Endothelial cell of umbilical vein (primary cell): Measurements from ENCODE around the gene SPINK4. TPM values are rescaled to one million over a fixed set of nuclear protein-coding genes. Genes with fewer than 3 reads are reported as not detected.

Experiments
- BruUV-seq: library from RNA; stranded (reverse); fragments of 400-500 nt; replicated peaks from 2 replicates; lab custom pipeline; 2021; lab: Mats Ljungman, UMichigan
- CTCF ChIA-PET: fragments of 300-600, 350-600 bp; sonication (Branson Sonifier 250); formaldehyde crosslinking; loops from one replicate; lab custom pipeline; 2021; ENCODE audit warnings: antibody characterized with exemption, inconsistent platforms; lab: Charles Lee
- POLR2A ChIA-PET: fragments of 300-600, 350-600 bp; sonication (Branson Sonifier 250); formaldehyde crosslinking; loops from one replicate; lab custom pipeline; 2021; ENCODE audit warnings: antibody characterized with exemption, inconsistent platforms; lab: Charles Lee
- DNase-seq: peaks from one replicate; pipeline ENCODE4 v3.0.0-alpha.2; 2011; ENCODE audit warnings: low read depth, low spot score
- FAIRE-seq: peaks from 2 replicates; lab custom pipeline; 2011; peaks lifted over from hg19 to GRCh38; lab: Jason Lieb, UNC
- H2AFZ ChIP-seq: 2 replicates; pipeline ENCODE4 v1.6.0; 2012; ENCODE audit warnings: low read depth, low read length, control low read depth, inconsistent platforms
- H3K27ac ChIP-seq: 2 replicates; pipeline ENCODE4 v1.5.1; 2011; ENCODE audit warnings: low read depth, mild to moderate bottlenecking, control low read depth, low read length, moderate library complexity; ENCODE audit not compliant: insufficient read depth
- H3K27me3 ChIP-seq, 2 experiments: 2 replicates each; pipeline versions ENCODE4 v1.6.0 to v1.6.1; 2011; ENCODE audit warnings: low read length in 2 of 2, mixed read lengths in 1 of 2; ENCODE audit not compliant: control insufficient read depth in 2 of 2, insufficient read depth in 2 of 2
- H3K36me3 ChIP-seq, 2 experiments: 2 replicates in 1 of 2; 3 replicates in 1 of 2; pipeline ENCODE4 v1.5.1; 2011; ENCODE audit warnings: low read length in 2 of 2, mild to moderate bottlenecking in 1 of 2, moderate library complexity in 1 of 2; ENCODE audit not compliant: control insufficient read depth in 2 of 2, insufficient read depth in 2 of 2; ENCODE audit errors: extremely low read depth in 1 of 2
- H3K4me1 ChIP-seq: 3 replicates; pipeline ENCODE4 v1.5.1; 2011; ENCODE audit warnings: mild to moderate bottlenecking, low read length; ENCODE audit not compliant: control insufficient read depth, insufficient read depth; ENCODE audit errors: extremely low read depth
- H3K4me2 ChIP-seq: 2 replicates; pipeline ENCODE4 v1.6.1; 2011; ENCODE audit warnings: low read length, control low read depth, mixed read lengths; ENCODE audit not compliant: insufficient read depth
- H3K4me3 ChIP-seq, 3 experiments: fragments of 200-600 bp in 1 of 3; sonication (generic), shearing (Covaris generic) in 1 of 3; replicated peaks in 1 of 3; 2 replicates each; pipeline ENCODE4 v1.5.1; 2011 to 2016; ENCODE audit warnings: control low read depth in 3 of 3, low read length in 3 of 3, mild to moderate bottlenecking in 2 of 3, inconsistent platforms in 1 of 3, low read depth in 1 of 3, moderate library complexity in 1 of 3; ENCODE audit not compliant: insufficient read depth in 1 of 3
- H3K79me2 ChIP-seq: 2 replicates; pipeline ENCODE4 v1.6.0; 2012; ENCODE audit warnings: low read length, inconsistent platforms; ENCODE audit not compliant: control insufficient read depth, insufficient read depth
- H3K9ac ChIP-seq: replicated peaks from 2 replicates; pipeline ENCODE3; 2011; ENCODE audit warnings: low read length, control low read depth; ENCODE audit not compliant: insufficient read depth; ENCODE audit errors: extremely low read depth
- H3K9me1 ChIP-seq: replicated peaks from 3 replicates; pipeline ENCODE4 v1.6.0; 2011; ENCODE audit warnings: mild to moderate bottlenecking, low read length; ENCODE audit not compliant: control insufficient read depth, insufficient read depth; ENCODE audit errors: extremely low read depth
- H3K9me3 ChIP-seq: replicated peaks from 2 replicates; pipeline ENCODE4 v1.5.1; 2012; ENCODE audit warnings: low read length, inconsistent platforms; ENCODE audit not compliant: control insufficient read depth, insufficient read depth
- H4K20me1 ChIP-seq: replicated peaks from 2 replicates; pipeline ENCODE3; 2011; ENCODE audit warnings: mild to moderate bottlenecking, low read length; ENCODE audit not compliant: control insufficient read depth, insufficient read depth; ENCODE audit errors: extremely low read depth
- EZH2 ChIP-seq: IDR thresholded peaks from 2 replicates; pipeline ENCODE4 v1.6.1; 2012; ENCODE audit warnings: borderline replicate concordance, low read depth, mild to moderate bottlenecking, moderate library complexity, low read length, inconsistent platforms; ENCODE audit not compliant: severe bottlenecking
- FOS ChIP-seq: IDR thresholded peaks from 2 replicates; pipeline ENCODE4 v1.6.1; 2011; ENCODE audit warnings: mild to moderate bottlenecking, low read length, moderate library complexity, borderline replicate concordance; ENCODE audit not compliant: insufficient read depth
- POLR2A ChIP-seq: IDR thresholded peaks from 2 replicates; pipeline ENCODE4 v1.6.1; 2012; ENCODE audit warnings: low read depth, mild to moderate bottlenecking, control low read depth, low read length
- POLR2AphosphoS5 ChIP-seq: IDR thresholded peaks from 2 replicates; pipeline ENCODE4 v1.6.1; 2012; ENCODE audit warnings: low read depth, mild to moderate bottlenecking, control low read depth, low read length, moderate library complexity; ENCODE audit not compliant: insufficient read depth
- dilution Hi-C: fragments of 300-500 bp; cut with MboI; formaldehyde crosslinking; loops from one replicate; pipeline ENCODE4 v1.15.0; 2019; ENCODE audit warnings: low sequenced_read_pairs; ENCODE audit not compliant: extremely low pct_ligation_motif_present
- intact Hi-C: fragments of 100-400 bp; cut with micrococcal nuclease; formaldehyde crosslinking; loops from one replicate; pipeline ENCODE4 v1.10.0; 2022
- polyA plus RNA-seq, 4 experiments: library from polyadenylated mRNA; depleted of rRNA in 3 of 4; stranded (reverse) in 3 of 4; unstranded in 1 of 4; fragments of >200 nt; gene quantifications; 2 replicates each; pipeline versions ENCODE4 v1.2.1 to v1.2.3, GENCODE V29; 2011 to 2012; ENCODE audit warnings: missing spikeins in 1 of 4
- total RNA-seq: library from RNA; stranded (reverse); gene quantifications from 2 replicates; pipeline ENCODE4 v1.2.3, GENCODE V29; 2021
- TF ChIP-seq, protein P1 (sequence below), 2 donors: IDR thresholded peaks; 1 replicate in 1 of 2; 2 replicates in 1 of 2; pipeline ENCODE4 v1.5.1; 2011; ENCODE audit warnings: low read length in 2 of 2, mild to moderate bottlenecking in 2 of 2, moderate library complexity in 2 of 2, control low read depth in 1 of 2, inconsistent platforms in 1 of 2, low read depth in 1 of 2; ENCODE audit not compliant: insufficient read depth in 1 of 2; ENCODE audit errors: extremely low read depth in 1 of 2
- TF ChIP-seq, protein P2 (sequence below): IDR thresholded peaks from 2 replicates; pipeline ENCODE4 v1.6.1; 2011; ENCODE audit not compliant: insufficient read depth, insufficient read length

SPINK4 gene
- total and polyA plus RNA-seq, 2 donors (not counting 3 experiments of a cell fraction or from before 2014, with no cell fraction given), result not detected

DNA sequence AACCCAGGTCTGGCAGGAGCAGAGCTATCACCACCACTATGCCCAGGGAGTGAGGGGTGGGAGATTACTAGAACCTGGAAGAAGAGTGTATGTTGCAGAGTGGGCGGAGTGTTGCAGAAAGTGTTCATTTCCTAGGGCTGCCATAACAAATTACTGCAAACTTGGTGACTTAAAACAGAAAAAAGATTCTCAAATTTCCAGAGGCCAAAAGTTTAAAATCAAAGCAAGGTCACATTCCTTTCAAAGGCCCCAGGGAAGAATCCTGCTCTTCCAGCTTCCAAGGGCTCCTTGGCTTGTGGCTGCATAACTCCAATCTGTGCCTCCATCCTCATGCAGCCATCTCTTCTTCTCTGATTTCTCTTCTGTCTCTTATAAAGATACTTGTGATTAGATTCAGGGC is 30.6 kb upstream of the SPINK4 start:
- DNase-seq (no peak), FAIRE-seq (no peak)
- Histone ChIP-seq H2AFZ (no peak overlapping the region), H3K9me1 (no peaks in the 10 kb centered on the region), H3K79me2 (no peaks in the 10 kb centered on the region), H3K9ac (no peak overlapping the region), H3K9me3 (no peaks in the 10 kb centered on the region), H3K27me3 (peaks cover 6 to 10% of the 10 kb centered on the region in 2 experiments), H4K20me1 (no peaks in the 10 kb centered on the region), H3K27ac (no peak overlapping the region), H3K4me2 (no peak overlapping the region), H3K36me3 (no peaks in the 10 kb centered on the region), H3K4me1 (no peaks in the 10 kb centered on the region), H3K4me3 (no peak overlapping the region)
- TF ChIP-seq POLR2A (no peak), FOS (no peak), EZH2 (no peak), POLR2AphosphoS5 (no peak)
- TF ChIP-seq, protein P1, sequence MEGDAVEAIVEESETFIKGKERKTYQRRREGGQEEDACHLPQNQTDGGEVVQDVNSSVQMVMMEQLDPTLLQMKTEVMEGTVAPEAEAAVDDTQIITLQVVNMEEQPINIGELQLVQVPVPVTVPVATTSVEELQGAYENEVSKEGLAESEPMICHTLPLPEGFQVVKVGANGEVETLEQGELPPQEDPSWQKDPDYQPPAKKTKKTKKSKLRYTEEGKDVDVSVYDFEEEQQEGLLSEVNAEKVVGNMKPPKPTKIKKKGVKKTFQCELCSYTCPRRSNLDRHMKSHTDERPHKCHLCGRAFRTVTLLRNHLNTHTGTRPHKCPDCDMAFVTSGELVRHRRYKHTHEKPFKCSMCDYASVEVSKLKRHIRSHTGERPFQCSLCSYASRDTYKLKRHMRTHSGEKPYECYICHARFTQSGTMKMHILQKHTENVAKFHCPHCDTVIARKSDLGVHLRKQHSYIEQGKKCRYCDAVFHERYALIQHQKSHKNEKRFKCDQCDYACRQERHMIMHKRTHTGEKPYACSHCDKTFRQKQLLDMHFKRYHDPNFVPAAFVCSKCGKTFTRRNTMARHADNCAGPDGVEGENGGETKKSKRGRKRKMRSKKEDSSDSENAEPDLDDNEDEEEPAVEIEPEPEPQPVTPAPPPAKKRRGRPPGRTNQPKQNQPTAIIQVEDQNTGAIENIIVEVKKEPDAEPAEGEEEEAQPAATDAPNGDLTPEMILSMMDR (IDR thresholded peaks at IDR 0.05; ENCODE audit: extremely low read depth in 1 of 2, insufficient read depth in 1 of 2, low read depth in 1 of 2, low read length in 2 of 2), result no peak
- TF ChIP-seq, protein P2, sequence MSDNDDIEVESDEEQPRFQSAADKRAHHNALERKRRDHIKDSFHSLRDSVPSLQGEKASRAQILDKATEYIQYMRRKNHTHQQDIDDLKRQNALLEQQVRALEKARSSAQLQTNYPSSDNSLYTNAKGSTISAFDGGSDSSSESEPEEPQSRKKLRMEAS, result no peak
- no TSS peak for BruUV-seq
- dilution Hi-C loops, result no loop called here
- POLR2A ChIA-PET, result no interaction called here
- intact Hi-C loops, result no loop called here
- CTCF ChIA-PET, result no interaction called here
